HG02884 (cell line): ENCODE measurements around the gene EBPL.
"Not testable (repeated sequence)": the region's sequence is repeated elsewhere in the genome, so short reads cannot be mapped to it uniquely, and the experiment has no call there.

Experiments used
- ATAC-seq: cut with Tn5 transposase; IDR thresholded peaks from one replicate; pipeline ENCODE4 v1.9.1; 2021; ENCODE audit warnings: mild to moderate bottlenecking, moderate library complexity; ENCODE audit not compliant: unreplicated experiment

EBPL gene

GRCh38 chr13:49690995-49691784 lies at the start of gene EBPL:
Gene EBPL, minus strand, starts transcription at chr13:49691486. Its CDS starts 62 bp downstream, at chr13:49691424.
- ATAC-seq, result peak; percentile 96

- ATAC-seq, result no peak
Observed at GRCh38 chr13:49740870-49741269, 49.6 kb upstream of the EBPL start.

- ATAC-seq, result no peak
Observed at GRCh38 chr13:49739498-49740187, 48.4 kb upstream of the EBPL start.

GRCh38 chr13:49733181-49733951 lies 42.1 kb upstream of the EBPL start:
- ATAC-seq, result no peak

- no peak for ATAC-seq
Observed at GRCh38 chr13:49731766-49732165, 40.5 kb upstream of the EBPL start.

- ATAC-seq, result no peak
Observed at GRCh38 chr13:49716615-49717014, 25.3 kb upstream of the EBPL start.

- ATAC-seq, result no peak
Observed at GRCh38 chr13:49714757-49715156, 23.5 kb upstream of the EBPL start.

GRCh38 chr13:49711218-49711863 lies 20.1 kb upstream of the EBPL start:
- no peak for ATAC-seq

- ATAC-seq, result not testable (repeated sequence)
Observed at GRCh38 chr13:49704264-49704663, 13.0 kb upstream of the EBPL start.

- no peak for ATAC-seq
Observed at GRCh38 chr13:49701491-49701890, 10.2 kb upstream of the EBPL start.

GRCh38 chr13:49697468-49697867 lies 6.2 kb upstream of the EBPL start:
- ATAC-seq, result no peak

- no peak for ATAC-seq
Observed at GRCh38 chr13:49694446-49694845, 3.2 kb upstream of the EBPL start.

GRCh38 chr13:49693877-49694276 lies 2.6 kb upstream of the EBPL start:
- no peak for ATAC-seq

GRCh38 chr13:49693191-49693733 lies 2.0 kb upstream of the EBPL start:
- ATAC-seq, result no peak

- peak; percentile 7 for ATAC-seq
Observed at GRCh38 chr13:49690133-49690994, 922 bp downstream of the EBPL start.

GRCh38 chr13:49683489-49683888 lies 7.8 kb downstream of the EBPL start:
- ATAC-seq, result peak; percentile 60

GRCh38 chr13:49681842-49682435 lies 9.3 kb downstream of the EBPL start:
- ATAC-seq, result no peak

- no peak for ATAC-seq
Observed at GRCh38 chr13:49679246-49679645, 12.0 kb downstream of the EBPL start.

GRCh38 chr13:49678191-49678914 lies 12.9 kb downstream of the EBPL start:
- ATAC-seq, result no peak
